Kidney glomerular epithelial cell (primary cell): ENCODE results near the gene CCDC148.

Source experiments
- DNase-seq: peaks from one replicate; lab custom pipeline; 2025; lab: John Stamatoyannopoulos, UW

Gene CCDC148

GRCh38 chr2:158432117-158432516 lies 24.4 kb downstream of the CCDC148 start:
- no peak for DNase-seq

GRCh38 chr2:158414538-158414937 lies 42.0 kb downstream of the CCDC148 start:
- peak; percentile 75 for DNase-seq

GRCh38 chr2:158413581-158413980 lies 43.0 kb downstream of the CCDC148 start:
- DNase-seq = no peak

GRCh38 chr2:158412206-158412605 lies 44.3 kb downstream of the CCDC148 start:
- peak; percentile 94 for DNase-seq

DNA sequence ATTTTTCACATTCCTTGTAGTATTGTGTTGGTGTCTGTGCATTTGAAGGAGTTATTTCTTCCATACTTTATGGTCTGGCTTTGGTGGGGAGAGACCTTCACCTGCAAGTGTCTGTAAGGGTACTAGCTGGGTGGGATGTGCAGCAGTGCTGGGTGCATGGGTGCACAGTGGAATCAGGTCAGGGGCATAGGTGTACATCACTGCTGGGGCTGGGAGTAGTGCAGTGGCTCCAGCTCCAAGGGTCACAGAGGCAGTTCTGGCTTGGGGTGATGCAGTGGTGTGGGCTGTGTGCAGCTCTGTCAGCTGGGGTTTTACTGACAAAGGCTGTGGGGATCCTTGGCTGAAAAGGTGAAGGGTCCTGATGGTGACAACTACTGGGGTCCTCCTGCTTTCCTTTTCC lies 44.8 kb downstream of the CCDC148 start:
- no peak for DNase-seq

- no peak for DNase-seq
Observed at GRCh38 chr2:158410132-158410531, 46.4 kb downstream of the CCDC148 start.

DNA sequence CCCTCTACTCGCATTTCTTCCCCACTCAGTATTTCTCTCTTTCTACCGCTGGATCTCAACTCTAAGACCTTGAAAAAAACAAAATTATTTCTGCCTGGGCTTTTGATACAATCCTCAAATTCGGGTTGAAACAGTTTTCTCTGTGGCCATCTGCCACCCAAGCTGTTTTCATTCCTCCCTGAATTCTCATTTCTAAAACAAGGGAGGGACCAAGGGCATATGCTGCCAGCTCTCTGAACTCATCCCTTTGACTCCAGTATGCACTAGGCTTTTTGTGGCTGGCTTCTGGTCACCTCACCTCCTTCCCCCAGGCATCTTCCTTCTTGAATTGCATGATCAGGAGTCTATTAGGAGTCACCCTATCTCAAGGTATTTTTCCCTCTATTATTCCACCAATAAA lies 49.5 kb downstream of the CCDC148 start:
- no peak for DNase-seq

- no peak for DNase-seq
Observed at GRCh38 chr2:158405341-158405740, 51.2 kb downstream of the CCDC148 start.

DNA sequence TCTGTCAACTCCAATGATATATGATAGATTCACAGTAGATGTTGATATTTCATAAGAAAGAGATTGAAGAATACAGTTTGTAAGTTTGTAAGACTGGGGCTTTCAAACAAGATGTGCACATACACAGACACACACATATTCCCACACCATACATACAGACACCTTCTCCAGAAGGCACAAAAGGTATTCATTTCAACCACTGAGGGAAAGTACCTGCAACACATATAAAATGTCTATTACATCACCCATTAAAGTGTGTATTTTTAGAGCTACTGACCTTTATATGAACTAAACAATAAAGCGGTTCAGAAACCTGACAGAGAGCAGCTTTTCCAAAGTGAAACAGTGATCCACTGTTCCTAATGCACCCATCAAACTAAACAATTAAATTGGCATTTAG lies 53.3 kb downstream of the CCDC148 start:
- no peak for DNase-seq

- no peak for DNase-seq
Observed at GRCh38 chr2:158402665-158403064, 53.9 kb downstream of the CCDC148 start.

DNA sequence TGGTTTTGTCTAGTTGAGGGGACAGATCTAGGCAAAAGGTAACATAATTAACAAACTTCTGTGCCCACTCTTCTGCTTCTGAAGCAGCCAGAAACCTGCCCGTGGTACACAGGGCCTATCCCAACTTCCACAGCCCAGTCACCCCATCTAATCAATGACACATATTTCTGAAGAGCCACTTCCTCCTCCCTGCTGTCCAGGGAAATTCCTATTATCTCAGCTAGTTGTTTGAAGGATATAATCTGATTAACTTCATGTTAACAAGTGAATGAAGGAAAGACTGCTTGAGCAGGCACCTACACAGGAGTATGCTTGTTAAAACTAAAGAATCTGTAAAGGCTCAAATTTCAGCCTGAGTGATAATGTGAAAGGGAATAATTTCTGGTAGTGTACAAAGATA lies 61.4 kb downstream of the CCDC148 start:
- DNase-seq = peak; percentile 69

GRCh38 chr2:158394453-158394852 lies 62.1 kb downstream of the CCDC148 start:
- DNase-seq = no peak

GRCh38 chr2:158393886-158394285 lies 62.7 kb downstream of the CCDC148 start:
- DNase-seq = no peak

DNA sequence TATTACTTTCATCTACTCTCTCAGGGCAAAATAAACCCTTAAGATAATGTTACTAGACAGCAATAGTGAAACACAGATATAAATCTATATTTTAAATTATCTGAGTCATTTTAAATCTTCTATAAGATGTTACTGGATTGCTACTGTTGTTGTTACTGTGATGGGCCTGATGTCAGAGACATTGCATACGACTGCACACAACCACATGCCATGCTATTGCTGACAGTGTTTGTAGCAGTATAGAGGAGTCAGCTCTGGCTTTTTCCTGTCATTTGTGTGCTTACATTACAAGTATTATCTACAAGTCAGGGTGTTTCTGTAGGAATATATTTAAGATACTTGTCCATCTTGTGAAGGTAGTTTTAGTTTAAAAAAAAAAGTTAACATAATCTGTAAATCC lies 63.9 kb downstream of the CCDC148 start:
- no peak for DNase-seq

GRCh38 chr2:158391876-158392275 lies 64.7 kb downstream of the CCDC148 start:
- peak; percentile 46 for DNase-seq

DNA sequence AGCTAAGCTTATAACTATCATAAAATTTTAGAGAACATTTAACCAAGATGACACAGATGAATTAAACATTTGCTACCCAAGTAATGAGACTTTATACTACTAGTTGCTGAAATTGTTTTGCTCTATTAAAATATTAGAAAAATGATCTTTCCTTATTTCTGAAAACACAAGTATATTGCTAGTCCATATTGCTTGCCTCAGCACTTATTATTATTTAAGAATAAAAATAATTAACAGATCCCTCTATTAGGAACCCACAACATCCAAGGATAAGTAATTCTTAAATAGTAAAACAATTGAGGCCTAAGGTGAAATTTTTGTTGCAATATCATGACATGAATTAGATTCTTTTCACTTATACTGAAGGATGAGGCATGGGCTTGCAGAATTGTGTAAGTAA lies 65.2 kb downstream of the CCDC148 start:
- no peak for DNase-seq

- no peak for DNase-seq
Observed at GRCh38 chr2:158388159-158388558, 68.4 kb downstream of the CCDC148 start.

- DNase-seq = no peak
Observed at GRCh38 chr2:158385646-158386045, 70.9 kb downstream of the CCDC148 start.

GRCh38 chr2:158381978-158382377 lies 74.6 kb downstream of the CCDC148 start:
- DNase-seq = no peak

- no peak for DNase-seq
Observed at GRCh38 chr2:158381205-158381604, 75.3 kb downstream of the CCDC148 start.

- DNase-seq = no peak
Observed at GRCh38 chr2:158380746-158381145, 75.8 kb downstream of the CCDC148 start.

DNA sequence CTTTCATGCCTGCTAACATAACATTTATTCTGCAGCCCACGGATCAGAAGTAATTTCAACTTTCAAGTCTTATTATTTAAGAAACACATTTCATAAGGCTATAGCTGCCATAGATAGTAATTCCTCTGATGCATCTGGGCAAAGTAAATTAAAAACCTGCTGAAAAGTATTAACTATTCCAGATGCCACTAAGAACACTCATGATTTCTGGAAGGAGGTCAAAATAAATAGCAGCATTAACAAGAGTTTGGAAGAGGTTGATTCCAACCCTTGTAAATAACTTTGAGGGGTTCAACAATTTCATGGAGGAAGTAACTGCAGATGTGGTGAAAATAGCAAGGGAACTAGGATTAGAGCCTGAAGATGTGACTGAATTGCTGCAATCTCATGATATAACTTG lies 77.6 kb downstream of the CCDC148 start:
- no peak for DNase-seq

DNA sequence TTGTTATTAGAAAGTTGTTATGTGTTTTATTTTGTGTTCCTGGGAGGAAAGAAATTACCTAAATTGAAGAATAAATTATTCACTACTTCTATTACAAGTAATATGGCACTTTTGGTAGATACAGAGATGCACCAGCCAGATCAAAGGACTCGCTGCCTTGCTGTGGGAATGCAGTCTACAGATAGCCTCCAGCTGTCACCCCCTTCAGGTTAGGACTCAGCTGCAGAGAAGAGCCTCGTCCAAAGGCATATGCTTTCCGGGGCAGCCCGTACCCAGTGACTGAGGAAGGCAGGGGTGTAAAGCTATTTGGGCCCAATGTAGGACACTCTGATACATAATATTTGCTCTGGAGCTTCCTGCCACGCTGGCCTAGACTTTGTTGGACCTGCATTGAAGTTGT lies 90.2 kb downstream of the CCDC148 start:
- no peak for DNase-seq

GRCh38 chr2:158359846-158360245 lies 96.7 kb downstream of the CCDC148 start:
- peak; percentile 57 for DNase-seq

DNA sequence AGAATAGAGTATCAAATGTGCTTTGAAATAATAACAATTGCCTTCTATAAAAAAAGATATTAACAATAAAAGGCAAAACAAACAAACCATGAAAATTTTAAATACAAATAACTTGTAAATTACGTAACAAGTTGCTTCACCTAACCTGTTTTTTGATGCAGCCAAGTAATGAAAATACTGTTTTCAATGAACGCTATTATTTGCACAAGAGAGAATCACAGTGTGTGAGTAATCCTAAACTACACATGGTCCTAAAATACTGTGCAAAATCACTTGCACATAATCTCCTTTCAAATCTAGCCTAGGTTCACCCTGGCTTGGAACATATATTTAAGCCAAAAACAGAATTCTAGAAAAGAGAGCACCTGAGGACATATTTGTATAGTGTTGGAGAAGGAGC lies 98.9 kb downstream of the CCDC148 start:
- no peak for DNase-seq
